BE2C (cell line): ENCODE results near the gene KCNMA1.

Experiments
- DNase-seq: peaks from one replicate; pipeline ENCODE4 v3.0.0-alpha.2; 2020
- H3K27me3 ChIP-seq: fragments of 250-450 bp; sonication (Bioruptor Pico); 2 replicates; pipeline ENCODE4 v1.5.1; 2020; ENCODE audit warnings: mild to moderate bottlenecking
- H3K36me3 ChIP-seq: fragments of 250-450 bp; sonication (Bioruptor Pico); 2 replicates; pipeline ENCODE4 v1.5.1; 2020; ENCODE audit warnings: mild to moderate bottlenecking
- H3K4me1 ChIP-seq: fragments of 250-450 bp; sonication (Bioruptor Pico); 2 replicates; pipeline ENCODE4 v1.5.1; 2020
- H3K4me3 ChIP-seq: 2 replicates; pipeline ENCODE4 v1.5.1; 2011; ENCODE audit warnings: low read depth, low read length
- H3K9me3 ChIP-seq: fragments of 250-450 bp; sonication (Bioruptor Pico); 2 replicates; pipeline ENCODE4 v1.5.1; 2020
- TF ChIP-seq, protein P1 (sequence below): IDR thresholded peaks from 2 replicates; pipeline ENCODE4 v1.5.1; 2012; ENCODE audit warnings: mild to moderate bottlenecking, low read depth, low read length

KCNMA1 gene

DNA sequence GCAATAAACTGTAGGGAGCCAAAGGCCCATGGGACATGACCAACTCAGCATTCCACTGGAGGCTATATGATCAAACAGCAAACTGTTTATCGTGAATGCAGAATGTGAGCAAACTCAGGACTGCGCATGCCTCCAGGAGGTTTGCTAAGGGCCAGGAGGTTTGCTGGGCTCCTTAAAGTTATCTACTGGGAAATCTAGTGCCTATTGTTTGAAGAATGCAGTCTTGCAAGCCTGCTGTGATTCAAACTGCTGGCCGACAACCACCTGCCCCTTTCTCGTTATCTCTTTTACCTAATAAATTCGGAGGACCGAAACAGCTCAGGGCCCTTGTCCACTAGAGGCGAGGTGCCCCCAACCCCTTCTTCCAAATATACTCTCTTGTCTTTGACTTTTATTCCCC lies 404.1 kb downstream of the KCNMA1 start:
- Histone ChIP-seq H3K4me1 (no peaks in the 10 kb centered on the region), H3K36me3 (no peaks in the 10 kb centered on the region), H3K27me3 (no peaks in the 10 kb centered on the region), H3K4me3 (no peak overlapping the region), H3K9me3 (no peaks in the 10 kb centered on the region)
- DNase-seq: no peak
- TF ChIP-seq, protein P1, sequence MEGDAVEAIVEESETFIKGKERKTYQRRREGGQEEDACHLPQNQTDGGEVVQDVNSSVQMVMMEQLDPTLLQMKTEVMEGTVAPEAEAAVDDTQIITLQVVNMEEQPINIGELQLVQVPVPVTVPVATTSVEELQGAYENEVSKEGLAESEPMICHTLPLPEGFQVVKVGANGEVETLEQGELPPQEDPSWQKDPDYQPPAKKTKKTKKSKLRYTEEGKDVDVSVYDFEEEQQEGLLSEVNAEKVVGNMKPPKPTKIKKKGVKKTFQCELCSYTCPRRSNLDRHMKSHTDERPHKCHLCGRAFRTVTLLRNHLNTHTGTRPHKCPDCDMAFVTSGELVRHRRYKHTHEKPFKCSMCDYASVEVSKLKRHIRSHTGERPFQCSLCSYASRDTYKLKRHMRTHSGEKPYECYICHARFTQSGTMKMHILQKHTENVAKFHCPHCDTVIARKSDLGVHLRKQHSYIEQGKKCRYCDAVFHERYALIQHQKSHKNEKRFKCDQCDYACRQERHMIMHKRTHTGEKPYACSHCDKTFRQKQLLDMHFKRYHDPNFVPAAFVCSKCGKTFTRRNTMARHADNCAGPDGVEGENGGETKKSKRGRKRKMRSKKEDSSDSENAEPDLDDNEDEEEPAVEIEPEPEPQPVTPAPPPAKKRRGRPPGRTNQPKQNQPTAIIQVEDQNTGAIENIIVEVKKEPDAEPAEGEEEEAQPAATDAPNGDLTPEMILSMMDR: no peak

DNA sequence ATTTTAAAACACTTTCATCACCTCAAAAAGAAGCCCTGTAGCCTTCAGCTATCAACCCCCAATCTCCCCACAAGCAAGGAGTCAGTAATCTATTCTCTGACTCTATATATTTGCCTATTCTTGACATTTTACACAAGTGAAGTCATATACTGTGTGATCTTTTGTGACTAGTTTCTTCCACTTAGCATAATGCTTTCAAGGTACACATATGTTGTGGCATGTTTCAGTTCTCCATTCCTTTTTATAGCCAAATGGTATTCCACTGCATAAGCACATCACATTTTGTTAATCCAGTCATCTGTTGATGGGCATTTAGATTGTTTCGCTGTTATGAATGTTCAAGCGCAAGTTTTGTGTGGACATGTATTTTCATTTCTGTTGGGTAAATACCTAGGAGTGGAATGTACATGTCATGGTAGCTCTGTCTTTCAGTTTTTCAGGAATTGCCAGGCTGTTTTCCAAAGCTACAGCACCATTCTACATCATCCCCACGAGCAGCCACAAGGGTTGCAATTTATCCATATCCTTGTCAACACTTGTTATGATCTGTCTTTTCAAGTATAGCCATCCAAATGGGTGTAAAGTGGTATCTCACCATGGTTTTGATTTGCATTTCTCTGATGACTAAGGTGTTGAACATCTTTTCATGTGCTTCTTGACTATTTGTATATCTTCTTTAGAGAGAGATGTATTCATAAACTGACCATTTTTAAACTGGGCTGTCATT lies 405.6 kb downstream of the KCNMA1 start:
- no peaks in the 10 kb centered on the region for H3K9me3 ChIP-seq
- no peaks in the 10 kb centered on the region for H3K27me3 ChIP-seq
- no peak for DNase-seq
- H3K4me1 ChIP-seq: no peaks in the 10 kb centered on the region; the same call in 1 of the 2 replicates
- H3K4me3 ChIP-seq: no peak overlapping the region
- no peaks in the 10 kb centered on the region for H3K36me3 ChIP-seq
- TF ChIP-seq, protein P1: no peak

DNA sequence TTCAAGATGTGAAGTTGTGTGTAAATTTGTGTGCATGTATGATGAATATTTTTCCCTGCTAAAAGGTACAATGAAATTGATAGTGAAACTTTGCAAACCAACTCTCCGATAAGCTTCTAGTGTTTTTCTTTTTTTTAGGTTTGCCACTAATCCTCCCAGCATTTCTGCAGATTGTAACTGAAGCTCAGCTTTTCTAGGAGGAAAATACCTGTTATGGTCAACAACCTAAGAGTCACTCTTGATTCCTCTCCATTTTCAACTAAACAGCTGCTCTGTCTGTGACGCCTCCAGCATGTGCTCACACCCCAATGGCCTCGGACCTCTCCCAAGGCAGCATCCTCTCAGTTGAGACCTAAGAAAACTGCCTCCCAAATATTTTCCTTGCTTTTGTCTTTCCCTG lies 406.2 kb downstream of the KCNMA1 start:
- Histone ChIP-seq H3K9me3 (no peaks in the 10 kb centered on the region), H3K27me3 (no peaks in the 10 kb centered on the region), H3K36me3 (no peaks in the 10 kb centered on the region), H3K4me3 (no peak overlapping the region), H3K4me1 (peaks cover 5% of the 10 kb centered on the region)
- TF ChIP-seq, protein P1: no peak
- DNase-seq: no peak

DNA sequence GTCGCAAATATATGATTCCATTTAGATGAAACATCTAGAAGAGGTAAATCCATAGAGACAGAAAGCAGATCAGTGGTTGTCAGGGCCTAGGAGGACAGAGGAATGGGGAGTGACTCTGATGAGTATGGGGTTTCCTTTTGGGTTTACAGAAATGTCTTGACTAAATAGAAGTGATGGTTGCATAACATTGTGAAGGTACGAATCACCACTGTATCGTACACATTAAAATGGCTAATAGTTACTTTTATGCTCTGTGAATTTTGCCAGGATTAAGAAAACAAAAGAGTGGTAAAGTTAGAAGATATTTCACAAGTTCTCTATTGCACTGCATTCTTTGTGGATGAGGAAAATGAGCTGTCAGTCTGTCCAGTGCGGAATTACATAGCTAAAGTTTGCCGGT lies 407.4 kb downstream of the KCNMA1 start:
- no peak for DNase-seq
- H3K4me1 ChIP-seq: peaks cover 10% of the 10 kb centered on the region
- no peaks in the 10 kb centered on the region for H3K27me3 ChIP-seq
- H3K36me3 ChIP-seq: no peaks in the 10 kb centered on the region
- H3K4me3 ChIP-seq: no peak overlapping the region
- TF ChIP-seq, protein P1: no peak
- no peaks in the 10 kb centered on the region for H3K9me3 ChIP-seq

DNA sequence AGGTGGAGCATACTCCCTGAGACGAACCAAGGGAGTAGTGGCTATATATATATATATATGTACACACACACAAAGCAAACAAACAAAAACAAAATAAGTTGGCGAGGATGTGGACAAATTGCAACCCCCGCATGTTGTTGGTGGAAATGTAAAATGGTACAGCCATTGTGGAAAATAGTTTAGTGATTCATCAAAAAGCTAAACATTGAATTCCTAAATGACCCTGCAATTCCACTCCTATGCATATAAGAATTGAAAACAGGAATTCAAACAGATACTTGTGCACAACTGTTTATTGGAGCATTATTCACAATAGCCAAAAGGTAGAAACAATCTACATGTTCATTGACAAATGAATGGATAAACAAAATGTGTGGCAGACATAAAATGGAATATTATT lies 407.9 kb downstream of the KCNMA1 start:
- no peak for DNase-seq

DNA sequence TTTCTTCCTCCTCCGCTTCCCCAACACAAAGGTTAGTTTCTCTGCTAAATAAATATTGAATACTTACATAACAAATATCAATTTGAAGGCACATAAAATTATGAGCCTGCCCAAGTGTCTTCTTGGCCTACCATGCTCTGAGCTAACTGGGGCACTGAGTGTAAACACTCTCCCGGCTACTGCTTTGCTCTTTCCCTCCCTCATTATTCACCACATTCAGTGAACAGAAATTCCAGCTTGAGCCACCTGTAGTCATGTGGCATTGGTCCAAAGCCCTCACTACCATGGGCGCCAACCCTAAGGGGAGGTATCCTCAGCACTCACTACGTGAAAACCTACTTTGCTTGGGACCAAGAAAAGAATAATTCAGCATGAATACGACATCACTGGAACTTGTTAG lies 409.0 kb downstream of the KCNMA1 start:
- TF ChIP-seq, protein P1: no peak
- Histone ChIP-seq H3K4me1 (peaks cover 10% of the 10 kb centered on the region), H3K4me3 (no peak overlapping the region), H3K27me3 (no peaks in the 10 kb centered on the region), H3K36me3 (no peaks in the 10 kb centered on the region), H3K9me3 (no peaks in the 10 kb centered on the region)
- DNase-seq: no peak

More for the DNA sequence above, 407.9 kb downstream of the KCNMA1 start:
- no peak overlapping the region for H3K4me3 ChIP-seq
- H3K4me1 ChIP-seq: peaks cover 10% of the 10 kb centered on the region
- H3K9me3 ChIP-seq: no peaks in the 10 kb centered on the region
- no peaks in the 10 kb centered on the region for H3K27me3 ChIP-seq
- H3K36me3 ChIP-seq: no peaks in the 10 kb centered on the region
- TF ChIP-seq, protein P1: no peak
